ENCODE results near the gene AP1S3.

The AP1S3 gene

DNA sequence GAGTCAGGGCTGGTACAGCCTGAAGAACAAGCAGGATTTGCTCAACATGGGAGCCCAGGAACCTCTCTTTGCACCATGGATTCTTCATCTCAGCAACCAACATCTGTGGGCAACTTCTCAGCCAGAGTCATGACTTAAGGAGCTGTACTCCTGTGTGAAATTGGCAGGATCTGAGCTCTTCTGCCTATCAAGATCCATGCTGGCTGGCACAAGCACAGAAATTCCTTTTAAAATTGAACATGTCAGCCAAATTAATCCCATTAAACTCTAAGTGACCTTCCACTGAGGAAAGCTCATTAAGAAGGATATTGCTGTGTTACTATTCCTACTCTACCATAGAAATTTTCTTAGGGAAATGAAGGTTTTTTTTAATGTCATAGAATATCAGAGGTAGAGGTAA, 124.7 kb downstream of the AP1S3 start:
- no peak for DNase-seq

GRCh38 chr2:223711596-223712326, 125.6 kb downstream of the AP1S3 start:
- no peak for DNase-seq

Measured in NCI-H1436 treated with DMSO at 0.1 percent for 48 hours (cell line).